Measurements from ENCODE around the gene DNAJC15. TPM values are rescaled to one million over a fixed set of nuclear protein-coding genes. Genes with fewer than 3 reads are reported as not detected.

The DNAJC15 gene
- polyA plus RNA-seq, 1 experiment = 63.9 TPM

- DNase-seq (ENCODE audit: low read depth) = no peak
- Histone ChIP-seq H3K36me3 (ENCODE audit: control insufficient read depth, insufficient read depth, low read length) (no peaks in the 10 kb centered on the region), H3K27me3 (ENCODE audit: control insufficient read depth, insufficient read depth, low read length) (no peaks in the 10 kb centered on the region), H3K4me3 (ENCODE audit: low read depth, low read length) (no peak overlapping the region)
- POLR2A ChIA-PET = no interaction called here
- TF ChIP-seq CTCF (IDR thresholded peaks at IDR 0.05; ENCODE audit: insufficient read depth, low read depth, low read length) = no peak
- CTCF ChIA-PET = interaction anchor here (1.1 to 1.4 kb wide), 2 partner anchors 10 to 12 kb away, joined by 3 read pairs; no protein-coding TSS in a partner anchor
Measured at GRCh38 chr13:43077461-43077860, 54.1 kb downstream of the DNAJC15 start.

GRCh38 chr13:43077906-43078305 is 54.5 kb downstream of the DNAJC15 start:
- TF ChIP-seq CTCF (IDR thresholded peaks at IDR 0.05; ENCODE audit: insufficient read depth, low read depth, low read length) = no peak
- Histone ChIP-seq H3K36me3 (ENCODE audit: control insufficient read depth, insufficient read depth, low read length) (no peaks in the 10 kb centered on the region), H3K27me3 (ENCODE audit: control insufficient read depth, insufficient read depth, low read length) (no peaks in the 10 kb centered on the region), H3K4me3 (ENCODE audit: low read depth, low read length) (no peak overlapping the region)
- ChIA-PET POLR2A (no interaction called here), CTCF (no interaction called here)
- no peak for DNase-seq (ENCODE audit: low read depth)

- no peak for DNase-seq (ENCODE audit: low read depth)
- no peaks in the 10 kb centered on the region for H3K27me3 ChIP-seq (ENCODE audit: control insufficient read depth, insufficient read depth, low read length)
- CTCF ChIA-PET = no interaction called here
- H3K4me3 ChIP-seq (ENCODE audit: low read depth, low read length) = no peak overlapping the region
- TF ChIP-seq CTCF (IDR thresholded peaks at IDR 0.05; ENCODE audit: insufficient read depth, low read depth, low read length) = no peak
- H3K36me3 ChIP-seq (ENCODE audit: control insufficient read depth, insufficient read depth, low read length) = no peaks in the 10 kb centered on the region
- POLR2A ChIA-PET = no interaction called here
Measured at GRCh38 chr13:43078399-43078798, 55.0 kb downstream of the DNAJC15 start.

- Histone ChIP-seq H3K36me3 (ENCODE audit: control insufficient read depth, insufficient read depth, low read length) (no peaks in the 10 kb centered on the region), H3K4me3 (ENCODE audit: low read depth, low read length) (no peak overlapping the region), H3K27me3 (ENCODE audit: control insufficient read depth, insufficient read depth, low read length) (no peaks in the 10 kb centered on the region)
- CTCF ChIA-PET = interaction anchor here (0.6 kb wide), 1 partner anchor 161 kb away, joined by 3 read pairs; no protein-coding TSS in a partner anchor
- POLR2A ChIA-PET = no interaction called here
- no peak for TF ChIP-seq CTCF (IDR thresholded peaks at IDR 0.05; ENCODE audit: insufficient read depth, low read depth, low read length)
- no peak for DNase-seq (ENCODE audit: low read depth)
Measured at GRCh38 chr13:43079392-43079931, 56.1 kb downstream of the DNAJC15 start.

- CTCF ChIA-PET = interaction anchor here (0.6 to 1.3 kb wide), 3 partner anchors 160 to 725 kb away, joined by 3 to 4 read pairs (median 3); no protein-coding TSS in a partner anchor
- DNase-seq (ENCODE audit: low read depth) = no peak
- POLR2A ChIA-PET = no interaction called here
- Histone ChIP-seq H3K36me3 (ENCODE audit: control insufficient read depth, insufficient read depth, low read length) (no peaks in the 10 kb centered on the region), H3K4me3 (ENCODE audit: low read depth, low read length) (no peak overlapping the region), H3K27me3 (ENCODE audit: control insufficient read depth, insufficient read depth, low read length) (no peaks in the 10 kb centered on the region)
- no peak for TF ChIP-seq CTCF (IDR thresholded peaks at IDR 0.05; ENCODE audit: insufficient read depth, low read depth, low read length)
Measured at GRCh38 chr13:43080199-43080598, 56.8 kb downstream of the DNAJC15 start.
